Choroid plexus epithelial cell (primary cell): ENCODE data around the gene NUDT8.
"Not testable (repeated sequence)": the region's sequence is repeated elsewhere in the genome, so short reads cannot be mapped to it uniquely, and the experiment has no call there.

ENCODE experiments used
- DNase-seq: peaks from one replicate; pipeline ENCODE4 v3.0.0-alpha.2; 2010; ENCODE audit warnings: low read depth
- H3K4me3 ChIP-seq: 2 replicates; pipeline ENCODE4 v1.5.1; 2011; ENCODE audit warnings: low read depth, mild to moderate bottlenecking, control low read depth, low read length, moderate library complexity
- CTCF ChIP-seq: conservative IDR thresholded peaks from 2 replicates; pipeline ENCODE4 v1.5.1; 2011; ENCODE audit warnings: low read depth, mild to moderate bottlenecking, control low read depth, inconsistent platforms, low read length, moderate library complexity

The NUDT8 gene

GRCh38 chr11:67618901-67619659, 10.7 kb downstream of the NUDT8 start:
- H3K4me3 ChIP-seq, DNase-seq: not testable (repeated sequence)

DNA sequence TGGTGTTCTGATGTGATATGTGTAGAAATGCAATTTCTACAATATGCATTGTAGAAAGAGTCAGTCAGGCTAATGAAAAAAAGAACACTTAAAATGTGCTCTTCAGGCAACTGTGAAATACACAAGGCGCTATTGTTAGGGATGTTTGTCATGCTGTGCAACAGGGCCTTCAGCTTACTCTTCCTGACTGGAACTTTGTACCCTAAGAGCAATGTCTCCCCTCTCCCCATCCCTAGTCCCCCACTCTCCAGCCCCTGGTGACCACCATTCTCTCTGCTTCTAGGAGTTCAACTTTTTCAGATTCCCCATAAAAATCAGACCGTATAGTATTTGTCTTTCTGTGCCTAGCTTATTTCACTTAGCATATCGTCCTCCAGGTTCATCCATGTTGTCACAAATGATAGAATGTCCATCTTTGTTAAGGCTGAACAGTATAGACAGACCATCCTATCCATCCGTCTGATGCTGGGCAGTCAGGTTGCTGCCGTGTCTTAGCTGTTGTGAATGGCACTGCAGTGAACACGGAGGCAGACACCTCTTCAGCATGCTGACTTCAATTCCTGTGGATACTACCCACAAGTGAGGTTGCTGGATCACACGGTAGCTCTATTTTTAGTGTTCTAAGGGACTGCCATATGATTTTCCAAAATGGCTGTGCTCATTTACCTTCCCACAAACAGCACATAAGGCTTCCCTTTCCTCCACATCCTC, 12.3 kb downstream of the NUDT8 start:
- no peak overlapping the region for H3K4me3 ChIP-seq
- no peak for TF ChIP-seq CTCF
- DNase-seq = no peak

DNA sequence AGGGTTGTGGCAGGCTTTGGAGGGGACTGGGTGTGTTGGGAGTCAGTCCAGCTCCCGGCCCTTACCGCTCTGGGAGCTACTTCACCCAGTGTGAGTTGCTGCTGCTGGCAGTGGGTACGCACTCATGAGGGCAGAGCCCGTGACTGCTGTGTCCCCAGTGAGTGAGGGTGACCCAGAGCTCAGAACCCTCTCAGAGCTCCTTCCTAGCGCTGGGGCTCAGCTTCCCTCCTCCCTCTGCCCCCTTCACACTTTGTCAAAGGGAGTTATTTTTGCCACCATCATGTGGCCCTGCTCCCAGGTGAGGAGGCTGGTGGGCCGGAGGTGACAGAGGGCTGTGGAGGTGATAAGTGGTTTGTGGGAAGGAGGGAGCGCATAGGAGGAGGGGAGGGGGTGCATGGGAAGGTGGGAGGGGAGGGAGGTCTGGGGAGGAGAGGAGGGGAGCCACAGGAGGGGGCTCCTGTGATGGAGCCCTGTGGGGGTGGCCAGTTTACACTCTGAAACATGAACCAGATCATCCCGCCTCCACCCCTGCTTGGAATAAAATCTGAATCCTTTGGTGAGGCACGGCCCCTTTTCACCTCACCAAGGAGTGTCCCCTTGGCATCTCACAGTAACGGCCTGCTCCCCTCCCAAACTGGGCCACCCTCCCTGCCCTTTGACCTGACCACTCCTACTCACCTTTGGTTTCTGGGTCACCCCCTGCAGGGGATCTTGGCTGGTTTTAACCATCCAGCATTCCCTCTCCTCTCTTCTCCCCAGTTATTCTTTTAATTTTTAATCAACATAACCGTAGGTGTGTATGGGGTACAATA, 13.1 kb downstream of the NUDT8 start:
- no peak overlapping the region for H3K4me3 ChIP-seq
- no peak for TF ChIP-seq CTCF
- DNase-seq = no peak

DNA sequence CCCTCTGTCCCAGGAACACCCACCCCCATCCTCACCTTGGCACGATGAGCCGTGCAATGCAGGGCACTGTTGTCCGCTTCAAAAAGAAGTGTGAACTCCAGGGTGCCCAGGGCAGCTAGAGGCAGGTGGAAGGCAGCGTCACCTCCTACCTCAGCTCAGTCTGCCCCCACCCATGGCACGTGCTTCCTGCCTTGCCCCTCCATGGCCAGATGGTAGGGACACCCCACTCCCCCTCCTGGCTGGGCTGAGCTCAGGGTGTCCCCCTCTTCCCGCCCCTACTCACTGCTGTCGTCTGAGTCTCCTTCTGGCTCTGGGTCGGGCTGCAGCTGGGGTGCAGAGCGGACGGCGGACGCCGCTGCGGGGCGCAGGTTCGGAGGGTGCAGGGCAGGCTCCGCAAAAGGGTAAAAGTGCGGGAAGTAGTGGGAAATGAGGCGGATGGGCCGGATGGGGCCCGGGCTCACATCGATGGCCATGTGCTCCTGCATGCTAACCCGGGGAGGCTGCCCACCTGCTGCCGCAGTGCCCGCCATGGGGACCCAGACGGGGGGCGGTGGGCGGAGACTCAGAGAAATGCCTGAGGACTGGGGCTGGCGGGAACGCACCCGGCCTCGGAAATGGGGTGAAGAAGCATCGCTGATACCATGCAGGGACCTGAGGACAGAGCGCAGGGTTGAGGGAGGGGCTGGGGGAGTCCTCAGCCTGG, 13.9 kb downstream of the NUDT8 start:
- no peak for DNase-seq
- H3K4me3 ChIP-seq = no peak overlapping the region
- no peak for TF ChIP-seq CTCF

GRCh38 chr11:67614730-67615714, 14.7 kb downstream of the NUDT8 start:
- DNase-seq = peak; percentile 26
- no peak overlapping the region for H3K4me3 ChIP-seq
- TF ChIP-seq CTCF = peak; percentile 63

DNA sequence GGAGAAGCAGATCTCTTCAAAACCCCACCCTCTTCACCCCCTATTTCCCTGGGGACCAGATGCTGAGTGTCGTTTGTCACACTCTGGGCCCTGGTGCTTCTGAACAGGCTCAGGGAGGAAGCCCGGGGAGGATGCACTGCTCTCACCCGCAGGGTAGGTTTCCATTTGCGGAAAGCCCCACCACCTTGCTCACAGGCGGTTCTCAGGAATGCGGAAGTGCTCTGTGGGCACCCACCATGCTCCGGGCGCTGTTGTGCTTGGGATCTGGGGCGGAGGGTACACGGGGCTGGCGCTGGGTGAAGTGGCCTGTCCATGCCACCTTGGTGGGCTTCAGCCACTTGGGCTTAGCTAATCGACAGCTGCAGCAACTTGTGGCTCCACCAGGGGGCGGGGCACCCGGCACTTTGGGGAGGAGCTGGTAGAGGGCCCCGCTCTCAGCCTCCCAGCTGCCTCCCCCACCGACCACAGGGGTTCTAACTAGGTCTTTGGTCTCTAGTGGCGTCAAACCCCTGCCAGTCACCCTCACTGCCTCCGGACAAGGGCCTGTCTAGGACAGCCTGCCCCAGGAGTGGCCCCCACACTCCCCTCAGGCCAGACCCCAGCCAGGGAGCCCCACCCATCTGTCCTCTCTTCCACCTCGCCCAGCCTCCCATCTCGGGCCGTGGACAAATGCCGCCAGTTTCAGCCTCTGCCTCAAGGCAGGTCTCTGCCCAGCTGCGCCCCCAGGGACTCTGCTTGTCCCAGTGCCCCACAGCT, 15.6 kb downstream of the NUDT8 start:
- peak; percentile 60 for DNase-seq
- H3K4me3 ChIP-seq = peak overlapping the region; percentile 56
- TF ChIP-seq CTCF = peak; percentile 73
